ENCODE measurements around the gene ADSS2.
"Not testable (repeated sequence)": the region's sequence is repeated elsewhere in the genome, so short reads cannot be mapped to it uniquely, and the experiment has no call there.

Gene ADSS2

GRCh38 chr1:244394826-244395765 is 56.6 kb downstream of the ADSS2 start:
- DNase-seq: no peak

DNA sequence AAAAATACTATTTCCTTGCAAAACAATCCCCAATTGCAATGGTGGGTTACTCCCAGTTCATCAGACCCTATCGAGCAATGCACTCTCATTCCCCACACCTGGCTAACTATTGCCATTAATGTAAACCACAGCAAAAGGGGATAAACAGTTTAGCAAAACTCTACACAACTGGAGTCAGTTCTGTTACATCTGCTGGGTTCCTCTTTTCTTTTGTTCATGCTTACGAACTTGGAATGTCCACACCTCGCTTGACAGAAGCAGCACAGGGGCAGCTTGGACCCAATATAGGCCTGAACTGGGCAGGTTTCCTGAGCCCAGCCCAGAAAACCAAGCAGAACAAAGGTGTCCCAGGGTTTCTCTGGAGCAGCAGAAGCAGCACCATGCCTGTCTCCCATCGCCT is 57.4 kb downstream of the ADSS2 start:
- no peak for DNase-seq

DNA sequence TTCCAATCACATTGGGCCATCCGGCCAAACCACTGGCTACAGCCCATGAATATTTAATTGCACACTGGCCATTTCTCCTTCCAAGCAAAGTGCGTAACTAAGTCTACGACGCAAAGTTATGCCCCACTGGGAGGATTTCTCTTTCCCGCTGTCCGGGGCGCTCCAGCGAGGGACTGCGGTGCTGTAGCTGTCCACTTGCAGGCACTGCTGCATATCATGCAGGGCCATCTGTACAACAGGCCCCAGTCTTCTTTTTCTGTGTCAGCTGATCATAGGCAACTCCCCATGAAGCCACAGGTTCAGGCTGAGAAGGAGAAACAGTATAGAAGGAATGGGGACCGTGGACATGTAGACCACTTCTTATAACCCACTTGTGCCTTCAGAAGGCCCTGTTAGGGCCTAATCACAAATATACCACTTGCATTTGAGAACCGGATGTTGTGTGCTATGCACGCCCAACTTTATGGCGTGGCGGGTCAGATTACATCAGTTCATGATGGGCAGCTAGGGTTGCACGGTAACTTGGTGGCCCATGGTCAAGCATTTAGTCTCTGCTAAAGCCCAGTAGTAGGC is 58.0 kb downstream of the ADSS2 start:
- DNase-seq: no peak

DNA sequence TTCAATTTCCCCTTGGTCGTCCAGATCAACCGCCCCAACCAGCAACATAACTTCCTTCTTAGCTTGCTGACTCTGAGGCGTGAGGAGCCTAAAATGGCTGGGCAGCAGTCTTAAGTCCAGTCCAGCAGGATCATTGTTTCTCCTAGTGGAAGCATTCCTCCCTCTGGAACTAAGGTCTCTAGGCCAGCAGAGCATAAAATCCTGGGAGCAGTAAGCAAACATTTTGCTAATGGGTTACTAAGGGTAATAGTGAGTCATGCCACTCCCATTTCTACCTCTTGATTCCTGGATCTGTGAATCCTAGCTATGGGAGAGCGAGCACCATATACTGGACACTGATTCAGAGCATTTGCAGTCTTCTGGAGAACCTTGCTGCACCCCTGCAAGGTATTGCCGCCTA is 59.9 kb downstream of the ADSS2 start:
- DNase-seq: no peak

- DNase-seq: no peak
These were observed 62.7 kb downstream of the ADSS2 start for GRCh38 chr1:244388961-244389360.

DNA sequence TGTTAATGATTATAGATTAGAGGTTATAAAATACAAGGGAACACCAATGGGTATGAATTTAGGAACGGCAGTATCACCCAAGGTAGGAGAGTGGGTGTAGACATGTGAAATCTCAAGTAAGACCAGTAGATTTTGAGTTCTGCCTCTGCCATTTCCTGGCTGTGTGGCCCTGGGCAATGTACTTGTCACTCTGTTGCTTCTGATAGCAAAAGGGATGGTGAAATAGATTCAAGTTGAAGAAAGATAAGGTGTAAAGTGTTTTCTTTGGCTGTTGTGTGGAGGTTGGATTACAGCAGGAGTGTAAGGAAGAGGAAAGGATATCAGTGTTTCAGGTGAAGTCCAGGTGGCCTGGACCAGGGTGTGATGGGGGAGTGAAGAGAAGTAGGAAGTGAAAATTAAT is 64.3 kb downstream of the ADSS2 start:
- no peak for DNase-seq

- no peak for DNase-seq
These were observed 65.1 kb downstream of the ADSS2 start for GRCh38 chr1:244386595-244386994.

- DNase-seq: no peak
These were observed 67.6 kb downstream of the ADSS2 start for GRCh38 chr1:244384066-244384465.

DNA sequence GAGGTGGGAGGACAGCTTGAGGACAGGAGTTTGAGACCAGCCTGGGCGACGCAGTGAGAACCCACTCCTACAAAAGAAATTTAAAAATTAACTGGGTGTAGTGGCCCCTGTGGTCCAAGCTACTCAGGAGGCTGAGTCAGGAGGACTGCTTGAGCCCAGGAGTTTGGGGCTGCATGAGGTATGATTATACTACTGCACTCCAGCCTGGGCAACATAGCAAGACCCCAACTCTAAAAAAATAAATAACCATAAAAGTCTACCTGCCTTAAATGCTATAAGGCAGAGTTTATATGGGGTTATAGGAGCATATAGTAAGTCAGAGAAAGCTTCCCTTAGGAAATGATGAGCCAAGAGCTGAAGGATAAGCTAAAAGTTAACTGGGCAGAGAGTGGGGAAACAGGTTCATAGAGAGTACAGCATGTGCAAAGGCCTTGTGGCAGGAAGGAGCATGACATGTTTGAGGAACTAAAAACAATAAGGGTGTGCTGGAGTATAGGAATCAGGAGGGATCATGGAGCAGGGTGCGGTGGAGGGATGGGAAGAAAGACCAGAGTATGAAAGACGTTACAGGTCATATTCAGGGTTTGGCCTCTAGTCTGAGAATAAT is 68.3 kb downstream of the ADSS2 start:
- DNase-seq: no peak

GRCh38 chr1:244381878-244382565 is 69.7 kb downstream of the ADSS2 start:
- no peak for DNase-seq

DNA sequence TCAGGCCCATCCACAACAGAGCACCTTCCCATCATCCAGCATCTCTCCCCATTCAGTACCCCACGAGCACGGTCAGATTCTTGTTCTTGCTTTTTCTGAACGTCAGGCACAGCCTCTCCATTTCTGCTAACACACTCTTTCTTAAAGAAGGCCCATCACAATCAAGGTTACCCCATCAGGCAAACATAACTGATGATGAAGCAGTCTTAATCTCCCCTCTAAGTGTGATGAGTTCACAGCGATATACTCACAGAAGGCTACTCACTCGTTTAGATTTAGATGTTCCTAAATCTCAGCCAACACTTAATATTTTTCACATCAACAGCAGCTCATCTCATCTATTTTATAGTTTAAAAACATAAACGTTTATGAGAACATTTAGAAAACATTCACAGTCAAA is 75.6 kb downstream of the ADSS2 start:
- no peak for DNase-seq

- no peak for DNase-seq
These were observed 76.7 kb downstream of the ADSS2 start for GRCh38 chr1:244375051-244375450.

GRCh38 chr1:244374484-244374883 is 77.2 kb downstream of the ADSS2 start:
- DNase-seq: not testable (repeated sequence)

DNA sequence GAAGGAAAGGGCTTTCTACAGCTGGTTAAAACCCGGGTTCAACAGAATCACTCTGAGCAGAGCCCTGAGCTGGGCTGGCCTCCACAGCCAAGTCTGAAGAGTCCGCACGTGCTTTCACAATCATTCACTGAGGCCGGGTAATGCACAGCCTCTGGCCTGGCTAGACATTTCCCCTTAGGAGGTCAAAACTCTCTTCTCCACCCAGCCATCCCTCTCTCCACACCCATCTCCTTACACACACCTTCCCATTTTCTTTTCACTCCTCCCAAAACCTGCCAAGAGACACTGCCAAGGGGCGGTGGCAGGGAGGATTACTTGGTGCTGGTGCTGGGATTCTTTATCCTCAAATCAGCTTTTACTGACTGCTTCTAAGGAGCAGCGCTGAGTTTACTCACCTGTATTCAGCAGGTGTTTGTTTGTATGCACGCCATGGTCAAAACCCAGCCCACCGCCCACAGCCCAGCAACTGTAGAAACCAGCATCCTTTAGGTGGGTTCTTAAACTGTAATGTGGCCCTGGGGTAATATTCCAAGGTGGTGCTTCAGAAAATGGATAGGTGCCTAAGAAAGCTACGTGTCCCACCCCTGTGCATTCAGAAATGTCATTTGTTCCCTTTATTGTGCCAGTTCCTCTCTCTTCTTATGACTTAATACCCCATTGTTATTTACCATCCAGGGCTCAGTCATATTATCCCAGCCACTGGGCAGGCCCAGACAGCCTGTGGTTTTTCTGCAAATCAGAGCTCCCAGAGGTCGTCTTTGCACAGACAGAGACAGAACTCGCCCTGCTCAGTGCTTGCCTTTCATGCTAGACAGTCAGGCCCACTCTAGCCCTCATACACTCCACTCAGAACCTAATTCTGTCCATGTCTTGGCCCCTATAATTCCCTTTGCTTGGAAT is 80.2 kb downstream of the ADSS2 start:
- no peak for DNase-seq

DNA sequence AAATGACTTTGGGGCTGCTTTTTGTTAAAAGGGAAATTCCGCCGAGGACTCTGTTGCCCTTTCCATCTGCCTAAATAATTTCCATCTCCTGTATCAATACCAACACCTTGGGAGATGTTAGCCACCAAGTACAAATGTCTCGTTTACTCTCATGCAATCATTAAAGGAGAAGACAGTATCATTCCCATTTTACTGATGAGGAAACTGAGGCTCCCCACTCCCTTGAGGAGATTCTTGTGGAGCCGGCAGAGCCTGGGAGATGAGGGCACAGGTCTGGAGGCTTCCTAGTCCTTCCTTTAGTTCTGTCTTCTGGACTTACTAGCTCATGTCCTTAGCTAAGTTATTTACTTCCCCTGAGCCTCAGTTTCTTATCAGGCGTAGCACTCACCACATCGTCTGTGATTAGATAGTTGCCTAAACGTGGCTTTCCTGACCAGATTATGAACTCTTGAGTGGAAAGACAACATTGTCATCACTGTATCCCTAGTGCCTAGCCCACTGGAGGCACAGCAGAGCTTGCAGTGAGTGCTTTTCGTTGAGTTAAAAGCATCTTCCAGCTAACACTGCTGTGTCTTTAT is 81.6 kb downstream of the ADSS2 start:
- DNase-seq: no peak

GRCh38 chr1:244369256-244370057 is 82.3 kb downstream of the ADSS2 start:
- DNase-seq: no peak

- no peak for DNase-seq
These were observed 83.4 kb downstream of the ADSS2 start for GRCh38 chr1:244368279-244368678.

DNA sequence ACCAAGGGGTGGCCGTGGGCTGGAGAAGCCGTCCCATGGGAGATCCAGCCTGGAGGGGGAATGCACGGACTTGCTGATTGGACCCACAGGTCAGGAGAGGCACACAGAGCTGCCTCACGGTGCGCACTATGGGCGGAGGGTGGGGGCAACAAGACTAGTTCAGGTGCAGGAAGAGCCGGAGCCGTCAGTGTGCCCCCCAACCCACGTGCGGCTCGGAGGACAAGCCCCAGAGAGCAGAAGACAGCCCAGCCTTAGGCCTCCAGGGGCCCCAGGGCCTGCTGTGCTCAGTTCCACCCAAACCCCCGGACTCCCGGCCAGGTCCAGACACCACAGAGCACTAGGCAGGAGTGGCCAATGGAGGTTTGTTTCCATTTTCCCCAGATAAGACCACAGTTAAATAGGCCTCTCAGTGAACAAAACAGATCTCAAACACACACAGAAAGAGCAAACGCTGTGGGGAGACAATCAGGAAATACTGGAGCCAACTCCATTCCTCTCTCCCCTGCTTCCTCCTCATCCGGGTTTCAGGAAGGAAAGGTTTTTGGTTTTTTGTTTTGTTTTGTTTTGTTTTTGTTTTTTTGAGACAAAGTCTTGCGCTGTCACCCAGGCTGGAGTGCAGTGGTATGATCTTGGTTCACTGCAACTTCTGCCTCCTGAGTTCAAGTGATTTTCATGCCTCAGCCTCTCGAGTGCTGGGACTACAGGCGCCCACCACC is 84.2 kb downstream of the ADSS2 start:
- no peak for DNase-seq

DNA sequence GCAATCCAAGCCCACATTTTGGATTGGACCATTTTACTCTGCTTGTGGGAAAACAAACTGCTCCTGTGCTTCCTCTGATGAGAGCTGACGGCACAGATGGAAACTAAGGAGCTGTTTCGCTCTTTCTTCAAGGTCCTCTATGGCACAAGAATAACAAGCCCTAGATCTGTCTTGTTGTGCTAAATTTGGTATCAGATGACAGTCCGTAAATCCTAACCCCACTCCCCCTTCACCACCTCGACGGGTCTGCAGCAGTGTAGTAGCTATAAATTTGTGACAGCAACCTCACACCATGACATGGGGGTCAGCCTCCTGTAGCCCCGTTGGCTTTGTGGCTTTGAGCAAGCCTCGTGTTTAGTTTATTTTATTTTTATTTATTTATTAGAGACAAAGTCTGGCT is 85.9 kb downstream of the ADSS2 start:
- no peak for DNase-seq

DNA sequence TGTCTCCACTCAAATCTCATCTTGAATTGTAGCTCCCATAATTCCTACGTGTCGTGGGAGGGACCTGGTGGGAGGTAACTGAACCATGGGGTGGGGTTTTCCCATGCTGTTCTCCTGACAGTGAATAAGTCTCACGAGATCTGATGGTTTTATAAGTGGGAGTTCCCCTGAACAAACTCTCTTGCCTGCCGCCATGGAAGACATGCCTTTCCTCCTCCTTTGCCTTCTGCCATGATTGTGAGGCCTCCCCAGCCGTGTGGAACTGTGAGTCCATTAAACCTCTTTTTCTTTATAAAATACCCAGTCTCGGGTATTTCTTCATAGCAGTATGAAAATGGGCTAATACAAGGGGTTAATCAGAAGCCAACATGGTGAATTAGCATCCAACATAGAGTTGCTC is 86.4 kb downstream of the ADSS2 start:
- not testable (repeated sequence) for DNase-seq

All from activated CD4-positive, alpha-beta T cell treated with anti-CD3 and anti-CD28 coated beads for 1 hour (primary cell).